ENCODE data around the gene PDZD4. TPM values are rescaled to one million over a fixed set of nuclear protein-coding genes. Genes with fewer than 3 reads are reported as not detected.

The PDZD4 gene
- total and polyA plus RNA-seq, 9 of the 15 experiments (the other 6 are each of a cell fraction or from before 2014, with no cell fraction given) = 0.05 to 0.38 (median 0.07) TPM; not detected in 5

DNA sequence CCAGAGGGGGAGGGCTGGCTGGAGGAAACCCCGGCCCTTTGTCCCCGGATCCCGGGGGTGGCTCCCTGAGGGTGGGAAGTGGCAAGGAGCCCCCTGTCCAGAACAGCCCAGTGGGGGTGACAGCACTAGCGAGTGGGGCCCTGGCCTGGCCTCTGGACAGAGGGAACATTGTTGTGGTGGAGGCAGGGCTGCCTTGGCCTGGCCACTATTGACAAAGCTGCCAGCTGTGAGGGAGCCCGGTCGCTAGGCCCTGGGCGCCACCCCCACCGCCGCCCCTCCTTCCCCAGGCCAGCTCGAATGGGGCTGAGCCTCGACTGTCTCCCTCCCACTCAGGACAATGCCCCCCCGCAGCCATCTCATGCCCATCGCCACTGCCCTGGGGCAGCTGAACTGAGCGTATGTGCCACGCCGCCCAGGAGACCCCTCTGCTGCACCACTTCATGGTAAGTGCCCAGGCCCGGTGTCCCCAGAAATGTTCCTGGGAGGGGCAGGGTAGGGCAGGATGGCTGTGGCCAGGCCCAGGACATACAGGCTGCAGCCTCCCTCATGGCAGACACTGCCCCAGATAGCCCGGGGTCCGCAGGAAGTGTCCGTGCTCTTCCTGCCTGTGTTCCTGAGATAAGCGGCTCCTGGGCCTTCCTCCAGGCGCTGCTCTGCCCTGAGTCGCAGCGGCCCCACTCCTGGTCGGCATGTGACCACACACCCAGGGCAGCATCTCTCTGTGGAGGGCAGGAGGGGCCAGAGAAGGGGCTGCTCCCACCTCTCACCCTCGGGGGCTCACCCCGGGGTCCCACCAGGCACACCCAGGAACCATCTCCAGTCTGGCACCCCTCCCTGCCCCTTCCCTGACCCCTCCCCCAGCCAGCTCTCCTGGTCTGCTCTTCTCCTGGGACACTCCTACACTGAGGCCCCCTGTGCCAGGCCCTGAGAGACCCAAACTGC lies 64.9 kb downstream of the PDZD4 start (continued):
- TF ChIP-seq ZNF311 (CRISPR knock-in tag; IDR thresholded peaks at IDR 0.05) (no peak), ATF7 (IDR thresholded peaks at IDR 0.05) (peak; percentile 25; the same call in 1 of the 2 replicates), IFI16 (CRISPR knock-in tag; IDR thresholded peaks at IDR 0.05) (no peak), NCOA4 (IDR thresholded peaks at IDR 0.05; ENCODE audit: partially characterized antibody) (no peak)
- TF ChIP-seq, protein P1, sequence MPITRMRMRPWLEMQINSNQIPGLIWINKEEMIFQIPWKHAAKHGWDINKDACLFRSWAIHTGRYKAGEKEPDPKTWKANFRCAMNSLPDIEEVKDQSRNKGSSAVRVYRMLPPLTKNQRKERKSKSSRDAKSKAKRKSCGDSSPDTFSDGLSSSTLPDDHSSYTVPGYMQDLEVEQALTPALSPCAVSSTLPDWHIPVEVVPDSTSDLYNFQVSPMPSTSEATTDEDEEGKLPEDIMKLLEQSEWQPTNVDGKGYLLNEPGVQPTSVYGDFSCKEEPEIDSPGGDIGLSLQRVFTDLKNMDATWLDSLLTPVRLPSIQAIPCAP (CRISPR knock-in tag; IDR thresholded peaks at IDR 0.05; ENCODE audit: borderline replicate concordance) = no peak
- TF ChIP-seq, protein P2, sequence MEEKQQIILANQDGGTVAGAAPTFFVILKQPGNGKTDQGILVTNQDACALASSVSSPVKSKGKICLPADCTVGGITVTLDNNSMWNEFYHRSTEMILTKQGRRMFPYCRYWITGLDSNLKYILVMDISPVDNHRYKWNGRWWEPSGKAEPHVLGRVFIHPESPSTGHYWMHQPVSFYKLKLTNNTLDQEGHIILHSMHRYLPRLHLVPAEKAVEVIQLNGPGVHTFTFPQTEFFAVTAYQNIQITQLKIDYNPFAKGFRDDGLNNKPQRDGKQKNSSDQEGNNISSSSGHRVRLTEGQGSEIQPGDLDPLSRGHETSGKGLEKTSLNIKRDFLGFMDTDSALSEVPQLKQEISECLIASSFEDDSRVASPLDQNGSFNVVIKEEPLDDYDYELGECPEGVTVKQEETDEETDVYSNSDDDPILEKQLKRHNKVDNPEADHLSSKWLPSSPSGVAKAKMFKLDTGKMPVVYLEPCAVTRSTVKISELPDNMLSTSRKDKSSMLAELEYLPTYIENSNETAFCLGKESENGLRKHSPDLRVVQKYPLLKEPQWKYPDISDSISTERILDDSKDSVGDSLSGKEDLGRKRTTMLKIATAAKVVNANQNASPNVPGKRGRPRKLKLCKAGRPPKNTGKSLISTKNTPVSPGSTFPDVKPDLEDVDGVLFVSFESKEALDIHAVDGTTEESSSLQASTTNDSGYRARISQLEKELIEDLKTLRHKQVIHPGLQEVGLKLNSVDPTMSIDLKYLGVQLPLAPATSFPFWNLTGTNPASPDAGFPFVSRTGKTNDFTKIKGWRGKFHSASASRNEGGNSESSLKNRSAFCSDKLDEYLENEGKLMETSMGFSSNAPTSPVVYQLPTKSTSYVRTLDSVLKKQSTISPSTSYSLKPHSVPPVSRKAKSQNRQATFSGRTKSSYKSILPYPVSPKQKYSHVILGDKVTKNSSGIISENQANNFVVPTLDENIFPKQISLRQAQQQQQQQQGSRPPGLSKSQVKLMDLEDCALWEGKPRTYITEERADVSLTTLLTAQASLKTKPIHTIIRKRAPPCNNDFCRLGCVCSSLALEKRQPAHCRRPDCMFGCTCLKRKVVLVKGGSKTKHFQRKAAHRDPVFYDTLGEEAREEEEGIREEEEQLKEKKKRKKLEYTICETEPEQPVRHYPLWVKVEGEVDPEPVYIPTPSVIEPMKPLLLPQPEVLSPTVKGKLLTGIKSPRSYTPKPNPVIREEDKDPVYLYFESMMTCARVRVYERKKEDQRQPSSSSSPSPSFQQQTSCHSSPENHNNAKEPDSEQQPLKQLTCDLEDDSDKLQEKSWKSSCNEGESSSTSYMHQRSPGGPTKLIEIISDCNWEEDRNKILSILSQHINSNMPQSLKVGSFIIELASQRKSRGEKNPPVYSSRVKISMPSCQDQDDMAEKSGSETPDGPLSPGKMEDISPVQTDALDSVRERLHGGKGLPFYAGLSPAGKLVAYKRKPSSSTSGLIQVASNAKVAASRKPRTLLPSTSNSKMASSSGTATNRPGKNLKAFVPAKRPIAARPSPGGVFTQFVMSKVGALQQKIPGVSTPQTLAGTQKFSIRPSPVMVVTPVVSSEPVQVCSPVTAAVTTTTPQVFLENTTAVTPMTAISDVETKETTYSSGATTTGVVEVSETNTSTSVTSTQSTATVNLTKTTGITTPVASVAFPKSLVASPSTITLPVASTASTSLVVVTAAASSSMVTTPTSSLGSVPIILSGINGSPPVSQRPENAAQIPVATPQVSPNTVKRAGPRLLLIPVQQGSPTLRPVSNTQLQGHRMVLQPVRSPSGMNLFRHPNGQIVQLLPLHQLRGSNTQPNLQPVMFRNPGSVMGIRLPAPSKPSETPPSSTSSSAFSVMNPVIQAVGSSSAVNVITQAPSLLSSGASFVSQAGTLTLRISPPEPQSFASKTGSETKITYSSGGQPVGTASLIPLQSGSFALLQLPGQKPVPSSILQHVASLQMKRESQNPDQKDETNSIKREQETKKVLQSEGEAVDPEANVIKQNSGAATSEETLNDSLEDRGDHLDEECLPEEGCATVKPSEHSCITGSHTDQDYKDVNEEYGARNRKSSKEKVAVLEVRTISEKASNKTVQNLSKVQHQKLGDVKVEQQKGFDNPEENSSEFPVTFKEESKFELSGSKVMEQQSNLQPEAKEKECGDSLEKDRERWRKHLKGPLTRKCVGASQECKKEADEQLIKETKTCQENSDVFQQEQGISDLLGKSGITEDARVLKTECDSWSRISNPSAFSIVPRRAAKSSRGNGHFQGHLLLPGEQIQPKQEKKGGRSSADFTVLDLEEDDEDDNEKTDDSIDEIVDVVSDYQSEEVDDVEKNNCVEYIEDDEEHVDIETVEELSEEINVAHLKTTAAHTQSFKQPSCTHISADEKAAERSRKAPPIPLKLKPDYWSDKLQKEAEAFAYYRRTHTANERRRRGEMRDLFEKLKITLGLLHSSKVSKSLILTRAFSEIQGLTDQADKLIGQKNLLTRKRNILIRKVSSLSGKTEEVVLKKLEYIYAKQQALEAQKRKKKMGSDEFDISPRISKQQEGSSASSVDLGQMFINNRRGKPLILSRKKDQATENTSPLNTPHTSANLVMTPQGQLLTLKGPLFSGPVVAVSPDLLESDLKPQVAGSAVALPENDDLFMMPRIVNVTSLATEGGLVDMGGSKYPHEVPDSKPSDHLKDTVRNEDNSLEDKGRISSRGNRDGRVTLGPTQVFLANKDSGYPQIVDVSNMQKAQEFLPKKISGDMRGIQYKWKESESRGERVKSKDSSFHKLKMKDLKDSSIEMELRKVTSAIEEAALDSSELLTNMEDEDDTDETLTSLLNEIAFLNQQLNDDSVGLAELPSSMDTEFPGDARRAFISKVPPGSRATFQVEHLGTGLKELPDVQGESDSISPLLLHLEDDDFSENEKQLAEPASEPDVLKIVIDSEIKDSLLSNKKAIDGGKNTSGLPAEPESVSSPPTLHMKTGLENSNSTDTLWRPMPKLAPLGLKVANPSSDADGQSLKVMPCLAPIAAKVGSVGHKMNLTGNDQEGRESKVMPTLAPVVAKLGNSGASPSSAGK (IDR thresholded peaks at IDR 0.05) = peak; percentile 87

Measured in K562 (cell line).